Measurements from ENCODE around the gene CPNE4.
A peak's percentile ranks its signal among the peaks of the same experiment; 100 is the strongest.

Gene CPNE4

GRCh38 chr3:131796558-131797198, 238.1 kb downstream of the CPNE4 start:
- DNase-seq (ENCODE audit: low spot score), result no peak

GRCh38 chr3:131796111-131796510, 238.7 kb downstream of the CPNE4 start:
- no peak for DNase-seq (ENCODE audit: low spot score)

GRCh38 chr3:131795390-131796090, 239.3 kb downstream of the CPNE4 start:
- DNase-seq (ENCODE audit: low spot score), result no peak

- peak; percentile 10 for DNase-seq (ENCODE audit: low spot score)
Observed at GRCh38 chr3:131794766-131795388, 239.9 kb downstream of the CPNE4 start.

- DNase-seq (ENCODE audit: low spot score), result no peak
Observed at GRCh38 chr3:131793870-131794269, 240.9 kb downstream of the CPNE4 start.

- DNase-seq (ENCODE audit: low spot score), result no peak
Observed at GRCh38 chr3:131789188-131789587, 245.6 kb downstream of the CPNE4 start.

- DNase-seq (ENCODE audit: low spot score), result no peak
Observed at GRCh38 chr3:131786386-131786785, 248.4 kb downstream of the CPNE4 start.

- no peak for DNase-seq (ENCODE audit: low spot score)
Observed at GRCh38 chr3:131782751-131783150, 252.1 kb downstream of the CPNE4 start.

GRCh38 chr3:131778526-131778925, 256.3 kb downstream of the CPNE4 start:
- DNase-seq (ENCODE audit: low spot score), result no peak

GRCh38 chr3:131775650-131776049, 259.2 kb downstream of the CPNE4 start:
- no peak for DNase-seq (ENCODE audit: low spot score)

GRCh38 chr3:131772269-131773026, 262.4 kb downstream of the CPNE4 start:
- no peak for DNase-seq (ENCODE audit: low spot score)

GRCh38 chr3:131762981-131763564, 271.7 kb downstream of the CPNE4 start:
- no peak for DNase-seq (ENCODE audit: low spot score)

GRCh38 chr3:131756405-131756804, 278.4 kb downstream of the CPNE4 start:
- no peak for DNase-seq (ENCODE audit: low spot score)

- DNase-seq (ENCODE audit: low spot score), result no peak
Observed at GRCh38 chr3:131755380-131755779, 279.4 kb downstream of the CPNE4 start.

GRCh38 chr3:131750256-131750655, 284.6 kb downstream of the CPNE4 start:
- DNase-seq (ENCODE audit: low spot score), result no peak

GRCh38 chr3:131749826-131750225, 285.0 kb downstream of the CPNE4 start:
- no peak for DNase-seq (ENCODE audit: low spot score)

- DNase-seq (ENCODE audit: low spot score), result no peak
Observed at GRCh38 chr3:131747466-131747865, 287.3 kb downstream of the CPNE4 start.

GRCh38 chr3:131744765-131745164, 290.0 kb downstream of the CPNE4 start:
- no peak for DNase-seq (ENCODE audit: low spot score)

GRCh38 chr3:131743126-131743525, 291.7 kb downstream of the CPNE4 start:
- no peak for DNase-seq (ENCODE audit: low spot score)

- DNase-seq (ENCODE audit: low spot score), result no peak
Observed at GRCh38 chr3:131739211-131739610, 295.6 kb downstream of the CPNE4 start.

GRCh38 chr3:131738095-131738494, 296.7 kb downstream of the CPNE4 start:
- no peak for DNase-seq (ENCODE audit: low spot score)

- DNase-seq (ENCODE audit: low spot score), result no peak
Observed at GRCh38 chr3:131735544-131735943, 299.3 kb downstream of the CPNE4 start.
